Adrenal gland (tissue), 12 donors: ENCODE data around the gene IDH3G. TPM values are rescaled to one million over a fixed set of nuclear protein-coding genes. Genes with fewer than 3 reads are reported as not detected.

Source experiments
- DNase-seq, 7 donors: peaks; one replicate each; pipeline ENCODE4 v3.0.0-alpha.2; 2019 to 2020
- H3K27ac ChIP-seq, 5 donors: fragments of 200-600 bp; sonication (generic) in 4 of 5; 1 replicate in 3 of 5; 2 replicates in 2 of 5; pipeline versions ENCODE4 v1.5.1 to v1.8.0; 2016 to 2020; ENCODE audit warnings: mild to moderate bottlenecking in 1 of 5
- H3K27me3 ChIP-seq: fragments of 200-600 bp; 2 replicates; pipeline ENCODE4 v1.8.0; 2021
- H3K36me3 ChIP-seq, 2 donors: fragments of 200-600 bp; replicated peaks in 1 of 2; 1 replicate in 1 of 2; 2 replicates in 1 of 2; pipeline versions ENCODE4 v1.5.1 to v1.8.0; 2018 to 2022
- H3K4me1 ChIP-seq, 2 donors: fragments of 200-600 bp; replicated peaks in 1 of 2; 1 replicate in 1 of 2; 2 replicates in 1 of 2; pipeline versions ENCODE4 v1.5.1 to v1.8.0; 2018 to 2021
- H3K4me3 ChIP-seq, 4 donors: fragments of 200-600 bp; sonication (generic) in 3 of 4; one replicate each; pipeline ENCODE4 v1.5.1; 2016 to 2018
- H3K9me3 ChIP-seq, 3 donors: fragments of 200-600 bp; sonication (generic) in 1 of 3; replicated peaks in 1 of 3; 1 replicate in 2 of 3; 2 replicates in 1 of 3; pipeline versions ENCODE4 v1.5.1 to v1.8.0; 2016 to 2021
- POLR2A ChIP-seq, 2 donors: fragments of 450-650 bp; IDR thresholded peaks; one replicate each; pipeline ENCODE4 v1.6.1; 2017; ENCODE audit warnings: antibody characterized with exemption in 2 of 2, mild to moderate bottlenecking in 2 of 2, moderate library complexity in 1 of 2
- WGBS, 4 donors: extraction: QIAGEN DNeasy Blood & Tissue Kit in 2 of 4; methylation state at CpG; one replicate each; pipeline versions ENCODE4 v1.1.5 to v1.1.7; 2013 to 2017; 5-methylcytosine and 5-hydroxymethylcytosine counted together
- intact Hi-C, 2 donors: fragments of 100-400 bp; cut with DNase I; formaldehyde crosslinking; loops; one replicate each; pipeline versions ENCODE4 v1.14.1 to v1.15.0; 2022 to 2023
- polyA plus RNA-seq, 3 donors: library from polyadenylated mRNA; stranded (reverse); fragments of 200-250 nt in 2 of 3; fragments of 350-450 nt in 1 of 3; fragmentation: Illumina TruSeq in 1 of 3; extraction: RNeasy Lipid Tissue Mini Kit (QIAGEN cat#74804) in 1 of 3; gene quantifications; one replicate each; pipeline ENCODE4 v1.2.3, GENCODE V29; 2013 to 2014
- total RNA-seq, 9 donors: library from RNA; depleted of rRNA in 4 of 9; stranded (reverse); fragments of >200 nt in 4 of 9; fragments of 120-200 nt in 1 of 9; fragmentation: NEBNext Ultra II Directional in 1 of 9; extraction: Animal tissue kit (Norgen Biotek cat#: 25700) in 1 of 9; gene quantifications; one replicate each; pipeline versions ENCODE4 v1.1.0 to v1.2.4, GENCODE V29; 2013 to 2023
- TF ChIP-seq, protein P1 (sequence below), 6 experiments: fragments of 450-650 bp in 4 of 6; fragments of 200-600 bp in 2 of 6; sonication (generic) in 1 of 6; IDR thresholded peaks; 1 replicate in 5 of 6; 2 replicates in 1 of 6; pipeline versions ENCODE4 v1.5.1 to v1.8.0; 2016 to 2021; ENCODE audit warnings: antibody characterized with exemption in 6 of 6, mild to moderate bottlenecking in 2 of 6, moderate library complexity in 1 of 6
- donor health status: healthy with polysubstance abuse.
- donor health status: Bipolar disorder and iron deficiency.
- donor health status: DM: yes; HTN: yes; CAD: no.
- donor health status: DM: no; HTN: no; CAD: no.
- donor health status: DM: no; HTN: no; CAD: no.
- donor health status: DM: yes; HTN: yes; CAD: no.

The IDH3G gene
- total and polyA plus RNA-seq, 12 donors: 68.4 to 144 (median 85.2) TPM

DNA sequence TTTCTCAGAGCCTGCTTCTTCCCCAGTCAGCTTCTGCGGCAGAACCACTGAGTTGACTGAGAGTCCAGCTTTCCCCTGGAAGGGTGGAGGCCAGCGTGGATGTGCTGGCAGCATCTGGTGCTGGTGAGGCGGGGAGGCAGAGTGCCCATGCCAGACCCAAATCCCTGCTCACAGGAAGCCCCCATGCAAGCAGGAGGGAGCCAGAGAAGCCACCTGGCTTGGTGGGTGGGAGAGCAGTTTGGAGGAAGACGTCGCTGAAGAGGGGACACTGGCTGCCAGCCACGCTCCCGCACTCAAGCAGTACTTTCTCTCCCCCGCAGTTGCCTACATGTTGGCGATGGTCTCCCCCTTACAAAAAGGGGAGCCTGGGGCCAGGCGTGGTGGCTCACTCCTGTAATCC, 30.2 kb upstream of the IDH3G start:
- TF ChIP-seq, protein P1, sequence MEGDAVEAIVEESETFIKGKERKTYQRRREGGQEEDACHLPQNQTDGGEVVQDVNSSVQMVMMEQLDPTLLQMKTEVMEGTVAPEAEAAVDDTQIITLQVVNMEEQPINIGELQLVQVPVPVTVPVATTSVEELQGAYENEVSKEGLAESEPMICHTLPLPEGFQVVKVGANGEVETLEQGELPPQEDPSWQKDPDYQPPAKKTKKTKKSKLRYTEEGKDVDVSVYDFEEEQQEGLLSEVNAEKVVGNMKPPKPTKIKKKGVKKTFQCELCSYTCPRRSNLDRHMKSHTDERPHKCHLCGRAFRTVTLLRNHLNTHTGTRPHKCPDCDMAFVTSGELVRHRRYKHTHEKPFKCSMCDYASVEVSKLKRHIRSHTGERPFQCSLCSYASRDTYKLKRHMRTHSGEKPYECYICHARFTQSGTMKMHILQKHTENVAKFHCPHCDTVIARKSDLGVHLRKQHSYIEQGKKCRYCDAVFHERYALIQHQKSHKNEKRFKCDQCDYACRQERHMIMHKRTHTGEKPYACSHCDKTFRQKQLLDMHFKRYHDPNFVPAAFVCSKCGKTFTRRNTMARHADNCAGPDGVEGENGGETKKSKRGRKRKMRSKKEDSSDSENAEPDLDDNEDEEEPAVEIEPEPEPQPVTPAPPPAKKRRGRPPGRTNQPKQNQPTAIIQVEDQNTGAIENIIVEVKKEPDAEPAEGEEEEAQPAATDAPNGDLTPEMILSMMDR (IDR thresholded peaks at IDR 0.05): no peak
- TF ChIP-seq POLR2A (IDR thresholded peaks at IDR 0.05): no peak
- WGBS, 4 donors: 83 to 90% (median 89%) methylated on average over 10 of the region's 10 CpGs; no CpG with 5 or more reads in 1 of the 4 donors
- peaks cover 0 to 2% of the 10 kb centered on the region in 2 donors for H3K4me1 ChIP-seq
- intact Hi-C loops: no loop called here
- H3K9me3 ChIP-seq: no peaks in the 10 kb centered on the region
- H3K4me3 ChIP-seq: no peak overlapping the region
- H3K27me3 ChIP-seq: peaks cover 35% of the 10 kb centered on the region
- no peak for DNase-seq
- H3K27ac ChIP-seq: no peak overlapping the region
- no peaks in the 10 kb centered on the region for H3K36me3 ChIP-seq

DNA sequence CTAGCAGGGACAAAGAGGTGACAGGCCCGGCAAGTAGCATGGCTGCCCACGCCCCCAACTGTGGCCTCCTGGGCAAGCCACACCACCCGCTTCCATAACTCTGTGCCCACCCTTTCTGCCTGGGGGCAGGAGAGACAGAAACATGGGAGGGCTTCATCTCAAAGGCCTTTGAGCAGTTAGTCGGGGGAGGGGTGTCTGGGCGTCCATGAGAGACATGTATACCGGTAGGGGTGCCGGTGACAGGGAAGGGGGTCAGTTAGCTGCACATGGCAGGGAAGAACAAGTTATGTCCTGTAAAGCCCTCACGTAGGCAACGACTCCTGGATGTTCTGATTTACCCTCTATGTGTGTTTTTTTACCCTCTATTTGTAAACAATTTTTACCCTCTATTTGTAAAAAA, 26.9 kb upstream of the IDH3G start:
- H3K36me3 ChIP-seq: no peaks in the 10 kb centered on the region
- H3K9me3 ChIP-seq: no peaks in the 10 kb centered on the region
- no peak overlapping the region for H3K4me3 ChIP-seq
- WGBS, 4 donors: 81 to 88% (median 84%) methylated on average over 7 to 9 of the region's 9 CpGs
- H3K27me3 ChIP-seq: peaks cover 42% of the 10 kb centered on the region
- intact Hi-C loops: no loop called here
- no peak for DNase-seq
- H3K4me1 ChIP-seq: peaks cover 0 to 6% of the 10 kb centered on the region in 2 donors
- no peak for TF ChIP-seq POLR2A (IDR thresholded peaks at IDR 0.05)
- TF ChIP-seq, protein P1 (IDR thresholded peaks at IDR 0.05): no peak
- no peak overlapping the region for H3K27ac ChIP-seq

DNA sequence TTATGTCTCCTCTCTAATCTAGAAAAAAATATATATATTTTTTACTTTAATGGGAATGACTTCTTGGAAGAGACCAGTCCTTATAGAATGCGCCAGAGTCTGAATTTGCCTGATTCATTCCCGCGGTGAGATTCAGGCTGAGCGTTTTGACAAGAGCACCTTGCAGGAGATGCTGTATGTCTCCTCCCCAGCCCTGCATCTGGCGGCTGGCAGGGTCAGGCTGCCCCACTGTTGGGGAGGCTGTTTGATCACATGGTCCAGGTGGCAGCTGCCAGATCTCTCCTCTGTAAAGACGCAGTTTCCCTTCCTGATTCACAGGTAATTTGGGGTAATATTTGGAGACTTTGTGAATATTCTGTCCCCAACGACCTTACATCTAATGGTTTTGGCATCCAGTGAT, 26.4 kb upstream of the IDH3G start:
- Histone ChIP-seq H3K4me3 (no peak overlapping the region), H3K4me1 (peaks cover 0 to 6% of the 10 kb centered on the region in 2 donors), H3K27me3 (peaks cover 42% of the 10 kb centered on the region), H3K9me3 (no peaks in the 10 kb centered on the region), H3K27ac (no peak overlapping the region), H3K36me3 (no peaks in the 10 kb centered on the region)
- WGBS, 4 donors: 72 to 95% (median 80%) methylated on average over 4 to 7 of the region's 7 CpGs
- DNase-seq: no peak
- intact Hi-C loops: no loop called here
- TF ChIP-seq, protein P1 (IDR thresholded peaks at IDR 0.05): no peak
- TF ChIP-seq POLR2A (IDR thresholded peaks at IDR 0.05): no peak

DNA sequence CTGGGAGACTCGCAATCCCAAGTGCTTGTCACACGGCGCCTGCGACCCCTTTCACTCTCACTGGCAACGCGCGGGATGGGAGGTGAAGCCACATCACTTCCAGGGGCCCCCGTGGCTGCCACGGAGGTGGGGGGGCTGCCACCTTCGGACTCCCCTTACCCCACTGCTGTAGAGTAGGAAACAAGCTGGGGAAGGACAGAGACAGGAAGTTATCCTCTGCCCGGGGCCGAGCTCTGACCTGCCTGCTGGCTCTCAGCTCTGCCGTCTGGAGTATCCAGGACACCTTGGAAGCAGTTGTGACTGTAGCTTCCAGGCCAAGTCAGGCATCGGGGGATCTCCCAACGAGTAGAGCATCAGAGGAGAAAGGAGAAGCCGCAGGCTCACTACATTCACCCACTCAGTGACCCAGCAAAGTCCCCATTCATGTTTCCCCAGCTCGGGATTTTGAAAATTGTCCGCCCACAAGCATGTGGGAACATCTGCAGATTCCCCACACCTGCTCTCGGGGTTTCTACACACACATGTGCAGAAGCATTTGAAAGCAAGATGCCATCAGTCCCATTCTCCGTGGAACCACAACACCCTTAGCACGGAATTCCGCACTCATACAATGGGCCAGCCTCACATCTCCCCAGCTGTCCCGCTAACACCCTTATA, 25.3 kb upstream of the IDH3G start:
- peaks cover 34% of the 10 kb centered on the region for H3K27me3 ChIP-seq
- 33 to 56% (median 46%) methylated on average over 19 to 23 of the region's 23 CpGs; no CpG with 5 or more reads in 1 of the 4 donors for WGBS, 4 donors
- peak overlapping the region in 2 of 4 donors; percentile 19 to 47 for H3K4me3 ChIP-seq
- no peaks in the 10 kb centered on the region for H3K36me3 ChIP-seq
- DNase-seq: no peak
- no peak overlapping the region for H3K27ac ChIP-seq
- peaks cover 0 to 6% of the 10 kb centered on the region in 2 donors for H3K4me1 ChIP-seq
- TF ChIP-seq, protein P1 (IDR thresholded peaks at IDR 0.05): no peak
- no peak for TF ChIP-seq POLR2A (IDR thresholded peaks at IDR 0.05)
- no peaks in the 10 kb centered on the region for H3K9me3 ChIP-seq
- intact Hi-C loops: no loop called here
